GM21576 (cell line): Measurements from ENCODE around the gene TMEM164.

ENCODE experiments used
- ATAC-seq: cut with Tn5 transposase; IDR thresholded peaks from one replicate; pipeline ENCODE4 v1.9.1; 2021; ENCODE audit warnings: mild to moderate bottlenecking, moderate library complexity; ENCODE audit not compliant: unreplicated experiment

TMEM164 gene

DNA sequence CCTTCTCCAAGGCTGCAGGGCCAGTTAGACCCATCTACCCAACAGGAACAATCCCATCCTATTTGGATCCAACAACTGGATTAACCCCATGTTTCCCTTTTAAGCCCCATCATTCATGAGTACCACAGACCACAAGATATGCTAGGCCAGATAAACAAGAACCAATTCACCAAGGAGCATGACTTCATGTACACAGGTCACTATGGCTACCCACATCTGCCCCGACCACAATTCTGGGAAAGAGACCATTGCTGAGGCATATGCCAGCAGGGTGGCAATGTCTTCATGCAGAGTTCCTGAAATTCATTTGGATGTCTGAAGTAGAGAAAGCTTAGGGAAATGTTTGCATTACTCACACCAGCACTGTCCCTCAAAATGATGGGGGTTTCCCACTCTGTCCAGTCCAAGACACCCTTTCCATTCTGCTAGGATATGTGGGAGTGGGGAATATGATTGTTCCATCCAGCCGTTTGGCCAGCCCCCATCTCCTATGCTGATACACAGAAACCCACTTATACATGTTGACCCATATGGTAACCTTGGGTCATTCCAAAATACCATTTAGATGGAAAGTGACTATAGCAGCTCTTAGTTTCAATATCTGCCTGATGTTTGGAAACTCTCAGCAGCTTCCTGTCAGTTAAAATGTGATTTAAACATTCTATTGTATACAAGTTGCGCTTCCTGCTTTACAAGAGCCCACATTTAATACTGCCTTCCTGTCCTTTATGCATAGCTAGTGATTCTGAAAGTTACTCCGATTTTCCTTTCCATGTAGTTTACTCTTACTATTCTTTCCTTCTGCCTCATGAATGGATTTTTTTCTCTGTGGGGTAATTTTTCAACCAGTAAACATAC lies 186.0 kb downstream of the TMEM164 start:
- ATAC-seq: peak; percentile 52

DNA sequence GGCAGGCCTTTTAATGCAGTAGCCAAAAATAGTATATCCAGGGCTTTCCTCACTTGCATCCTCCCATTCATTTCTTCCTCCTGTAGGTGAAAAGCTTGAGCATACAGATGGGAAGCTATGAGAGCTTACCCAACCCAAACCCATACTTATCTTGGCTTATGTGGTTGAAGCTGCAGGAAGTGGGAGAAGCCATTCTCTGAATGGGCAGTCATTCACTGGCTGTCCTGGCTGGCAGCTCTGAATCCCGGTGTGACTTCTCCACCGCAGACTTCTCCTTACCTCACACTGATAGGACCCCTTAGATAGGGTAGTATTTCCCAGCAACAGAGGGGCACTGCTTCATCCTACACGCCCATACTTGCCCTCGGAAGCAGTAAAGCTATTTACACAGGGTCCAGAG lies 189.6 kb downstream of the TMEM164 start:
- ATAC-seq: no peak

DNA sequence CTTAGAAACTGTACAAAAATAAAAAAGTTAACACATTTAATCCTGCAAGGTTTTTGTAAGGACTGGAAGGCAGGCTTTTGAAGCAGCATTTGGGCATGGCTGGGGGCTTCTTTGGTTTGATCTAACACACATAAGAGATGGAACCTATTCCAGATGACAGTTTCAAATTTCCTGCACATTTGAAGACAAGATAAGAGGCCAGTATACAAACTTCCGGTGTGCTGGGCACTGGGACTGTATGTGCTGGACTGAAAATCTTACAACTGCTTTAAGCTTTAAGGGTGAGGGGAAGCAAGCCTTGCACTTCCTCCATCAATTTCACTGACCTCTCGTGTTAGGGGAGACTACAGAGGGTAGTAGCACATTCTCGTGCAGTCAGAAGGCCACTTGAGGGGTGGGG lies 192.1 kb downstream of the TMEM164 start:
- no peak for ATAC-seq

DNA sequence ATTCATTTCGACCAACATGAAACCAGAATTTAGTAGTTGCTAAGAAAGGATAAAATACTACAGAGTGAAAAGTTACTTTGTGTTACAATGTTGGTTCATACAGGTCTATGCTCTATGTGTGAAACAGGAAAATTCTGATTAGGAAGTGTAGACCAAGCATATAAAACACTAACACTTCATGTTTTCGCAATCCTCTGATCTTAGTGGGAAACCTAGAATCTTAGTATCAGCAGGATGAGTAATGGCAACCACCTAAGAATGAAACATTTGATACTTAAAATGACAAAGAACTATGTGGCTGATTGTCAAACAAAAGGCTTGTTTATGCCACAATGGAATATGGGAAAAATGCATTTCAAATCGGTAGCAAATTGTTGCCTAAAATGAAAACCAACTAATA lies 198.9 kb downstream of the TMEM164 start:
- ATAC-seq: no peak

DNA sequence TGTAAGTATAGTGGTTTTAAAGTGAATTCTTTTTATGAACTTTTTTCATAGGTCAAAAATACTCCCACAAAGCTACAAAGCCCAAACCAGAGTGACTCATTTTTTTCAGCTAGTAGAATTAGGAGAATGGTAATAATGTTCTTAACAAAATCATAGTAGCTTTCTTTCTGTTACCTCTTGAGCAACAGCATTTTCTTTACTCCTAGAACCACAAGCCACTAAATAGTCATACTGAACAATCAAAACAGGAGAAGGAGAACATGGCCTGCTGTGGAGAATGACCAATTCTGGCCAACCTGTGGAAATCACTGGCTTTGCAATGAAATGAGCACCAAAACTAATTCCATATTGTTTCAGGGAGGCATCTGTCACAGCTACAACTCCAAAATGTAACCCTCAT lies 202.1 kb downstream of the TMEM164 start:
- no peak for ATAC-seq

DNA sequence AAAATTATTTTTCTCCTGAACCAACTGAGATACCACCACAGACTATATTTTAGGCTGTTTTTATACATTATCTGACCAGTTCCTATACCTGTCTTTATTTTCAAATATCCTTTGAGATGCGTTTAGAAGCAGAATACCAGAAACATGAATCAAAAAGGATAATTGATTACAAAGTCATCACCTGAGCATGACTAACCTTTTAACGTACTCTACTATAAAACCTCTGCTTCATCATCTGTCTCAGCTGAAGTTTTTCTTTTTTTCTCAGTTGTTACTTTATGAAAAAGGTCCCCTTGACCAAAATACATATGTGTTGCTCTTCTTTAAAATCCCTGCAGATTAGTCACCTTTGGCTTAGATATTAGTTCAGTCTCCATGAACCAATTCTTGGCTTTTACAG lies 205.2 kb downstream of the TMEM164 start:
- ATAC-seq: no peak

DNA sequence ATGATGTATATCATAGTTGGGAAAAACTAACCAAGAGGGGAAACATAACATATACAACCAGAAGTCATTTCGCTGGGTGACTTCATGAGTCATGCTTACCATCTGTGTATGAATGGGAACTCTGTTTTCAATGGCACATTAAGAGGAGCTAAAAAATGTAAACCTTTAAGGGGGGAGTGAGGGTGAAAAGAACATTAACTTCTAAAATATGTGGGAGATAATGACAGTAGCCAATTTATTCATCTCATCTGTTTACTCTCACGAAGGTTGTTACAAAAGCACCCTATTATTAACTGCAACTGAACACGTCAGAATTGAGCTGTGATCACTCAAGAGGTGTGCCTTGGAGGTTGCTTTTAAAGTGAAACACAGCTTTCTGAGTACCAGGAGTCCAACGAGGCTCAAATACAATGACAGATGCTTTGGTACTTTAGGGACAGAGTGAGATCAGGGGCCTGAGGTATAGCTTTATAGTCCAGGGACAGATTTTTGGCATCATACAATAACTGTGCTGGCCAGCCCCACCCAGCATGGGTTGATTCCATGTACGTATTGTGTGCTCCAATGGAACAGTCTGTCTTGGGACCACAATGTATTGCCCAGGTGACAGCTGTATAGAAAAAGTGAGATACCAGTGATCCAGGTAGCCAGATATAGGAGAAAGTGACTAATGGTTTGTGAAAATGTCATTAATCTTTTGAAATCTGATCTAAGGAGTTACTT lies 207.7 kb downstream of the TMEM164 start:
- no peak for ATAC-seq

DNA sequence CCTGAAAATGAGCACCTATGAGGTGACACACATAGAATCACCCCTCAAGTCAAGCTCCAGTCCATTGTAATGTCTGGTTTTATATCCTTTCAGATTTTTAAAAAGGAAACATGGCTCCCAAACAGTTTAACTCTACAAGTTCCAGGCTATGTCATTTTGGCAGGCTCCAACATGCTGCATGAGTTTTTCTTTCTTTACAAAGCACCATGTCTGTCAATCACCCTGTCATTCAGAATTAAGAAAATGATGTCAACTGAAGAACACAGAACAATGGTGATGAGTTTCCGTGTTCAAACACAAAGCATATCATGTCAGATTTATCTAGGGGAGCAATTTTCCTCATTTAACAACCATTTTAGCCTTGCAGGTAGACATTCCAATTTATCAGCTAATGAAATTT lies 208.4 kb downstream of the TMEM164 start:
- no peak for ATAC-seq

DNA sequence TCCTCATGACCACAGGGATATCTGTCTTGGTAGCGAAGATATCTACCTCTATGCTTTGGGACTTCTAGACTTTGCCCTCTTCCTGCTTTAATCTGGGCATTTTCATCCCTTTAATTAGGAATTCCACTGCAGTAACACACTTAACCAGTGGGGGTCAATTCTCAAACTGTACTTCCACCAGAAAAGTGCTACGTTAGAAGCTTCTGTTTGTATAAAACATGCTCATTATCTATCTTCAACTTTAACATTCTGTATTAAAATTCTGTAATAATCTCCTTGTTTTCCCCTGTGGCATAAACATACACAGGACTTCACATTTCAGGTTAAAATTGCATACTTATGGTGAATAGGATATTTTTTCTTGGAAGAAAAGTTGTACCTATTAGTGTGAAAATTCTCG lies 209.4 kb downstream of the TMEM164 start:
- ATAC-seq: no peak

DNA sequence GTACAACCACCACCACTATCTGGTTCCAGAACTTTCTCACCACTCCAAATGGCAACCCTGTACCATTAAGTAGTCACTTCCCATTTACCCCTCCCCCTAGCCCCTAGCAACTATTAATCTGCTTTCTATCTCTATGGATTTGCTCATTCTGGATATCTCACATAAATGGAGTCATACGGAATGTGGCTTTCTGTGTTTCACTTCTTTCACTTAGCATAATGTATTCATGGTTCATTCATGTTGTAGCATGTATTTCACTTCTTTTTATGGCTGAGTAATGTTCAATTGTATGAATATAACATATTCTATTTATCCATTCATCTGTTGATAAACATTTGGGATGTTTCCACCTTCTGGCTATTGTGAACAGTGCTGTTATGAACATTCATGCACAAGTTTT lies 210.3 kb downstream of the TMEM164 start:
- no peak for ATAC-seq

DNA sequence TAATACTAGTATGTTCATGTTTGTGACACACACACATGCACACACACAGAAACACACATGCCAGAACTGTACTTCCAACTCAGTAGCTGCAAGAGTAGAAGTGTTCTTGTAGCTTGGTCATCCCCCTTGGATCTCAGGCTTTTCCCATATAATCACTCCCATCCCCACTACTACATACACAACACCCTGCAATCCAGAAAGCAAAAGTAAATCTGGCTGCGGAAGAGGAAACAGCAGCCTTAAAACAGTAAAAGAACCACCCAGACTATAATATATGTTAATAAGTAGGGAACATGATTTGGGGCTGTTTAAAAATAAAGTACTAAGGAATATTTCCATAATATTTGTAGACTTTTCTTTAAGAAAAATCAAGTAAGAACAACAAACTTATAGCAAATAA lies 211.8 kb downstream of the TMEM164 start:
- no peak for ATAC-seq

DNA sequence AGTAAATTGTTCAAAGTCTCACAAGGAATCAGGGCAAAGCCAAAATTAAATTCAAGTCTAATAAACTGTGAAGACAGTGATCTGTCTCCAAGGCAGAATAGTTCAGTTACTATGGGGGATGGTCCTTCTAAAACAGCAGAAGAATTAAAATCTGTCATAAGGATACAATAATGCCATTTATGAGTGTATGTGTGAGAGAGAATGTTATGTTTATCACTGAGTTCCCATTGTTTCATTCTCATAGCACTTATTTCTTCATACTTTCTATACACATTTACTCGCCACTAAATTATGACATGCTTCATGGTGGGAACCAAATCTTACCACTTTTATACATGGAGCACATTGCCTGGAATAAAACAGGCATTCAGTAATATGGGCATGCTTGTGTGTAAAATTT lies 212.5 kb downstream of the TMEM164 start:
- no peak for ATAC-seq

DNA sequence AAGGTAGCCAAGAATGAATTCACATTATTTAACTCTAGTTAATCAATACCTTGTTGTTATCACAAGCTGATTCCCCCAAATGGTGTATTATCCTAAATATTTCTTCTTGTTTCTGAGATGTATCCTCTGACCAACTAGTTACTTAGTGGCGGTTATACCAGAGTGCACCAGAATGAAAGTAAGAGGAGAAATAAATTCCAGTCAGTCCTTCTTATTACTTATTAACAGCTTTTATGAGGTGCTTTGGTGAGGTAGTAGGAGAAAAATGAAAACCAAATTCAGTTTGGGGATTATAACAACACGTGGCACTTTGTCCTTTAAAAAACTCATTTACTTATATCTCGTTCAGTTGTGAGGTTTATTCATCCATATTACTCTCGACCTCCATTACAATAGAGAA lies 213.1 kb downstream of the TMEM164 start:
- ATAC-seq: no peak

DNA sequence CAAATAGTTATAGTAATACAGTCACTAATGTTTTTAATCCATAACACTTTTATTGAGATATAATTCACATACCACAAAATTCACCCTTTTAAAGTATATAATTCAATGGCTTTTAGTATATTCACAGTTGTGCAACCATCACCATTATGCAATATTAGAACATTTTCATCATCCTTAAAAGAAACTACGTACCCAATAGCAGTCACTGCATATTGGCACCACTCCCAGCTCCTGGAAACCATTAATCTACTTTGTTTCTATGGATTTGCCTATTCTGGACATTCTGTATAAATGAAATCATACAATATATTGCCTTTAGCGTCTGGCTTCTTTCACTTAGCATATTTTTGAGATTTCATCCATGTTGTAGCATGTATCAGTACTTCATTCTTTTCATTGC lies 215.7 kb downstream of the TMEM164 start:
- no peak for ATAC-seq

DNA sequence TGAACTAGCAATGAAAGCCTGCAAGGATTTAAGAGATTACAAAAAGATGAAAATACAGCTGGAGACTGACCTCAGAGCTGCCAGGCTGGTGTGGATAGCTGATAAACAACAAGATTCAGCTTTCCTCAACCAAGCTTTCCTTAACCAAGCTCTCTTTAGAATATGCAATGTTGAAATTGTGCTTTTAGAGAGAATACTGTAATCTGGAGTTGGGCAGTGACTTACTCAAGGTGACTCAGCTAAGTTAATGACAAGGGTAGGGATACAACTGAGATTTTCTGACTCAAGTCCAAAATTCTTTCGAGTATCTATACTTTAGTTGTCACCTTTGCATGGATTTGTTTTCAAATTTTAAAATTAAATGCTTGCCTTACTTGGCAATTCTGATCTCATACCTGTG lies 217.0 kb downstream of the TMEM164 start:
- no peak for ATAC-seq

DNA sequence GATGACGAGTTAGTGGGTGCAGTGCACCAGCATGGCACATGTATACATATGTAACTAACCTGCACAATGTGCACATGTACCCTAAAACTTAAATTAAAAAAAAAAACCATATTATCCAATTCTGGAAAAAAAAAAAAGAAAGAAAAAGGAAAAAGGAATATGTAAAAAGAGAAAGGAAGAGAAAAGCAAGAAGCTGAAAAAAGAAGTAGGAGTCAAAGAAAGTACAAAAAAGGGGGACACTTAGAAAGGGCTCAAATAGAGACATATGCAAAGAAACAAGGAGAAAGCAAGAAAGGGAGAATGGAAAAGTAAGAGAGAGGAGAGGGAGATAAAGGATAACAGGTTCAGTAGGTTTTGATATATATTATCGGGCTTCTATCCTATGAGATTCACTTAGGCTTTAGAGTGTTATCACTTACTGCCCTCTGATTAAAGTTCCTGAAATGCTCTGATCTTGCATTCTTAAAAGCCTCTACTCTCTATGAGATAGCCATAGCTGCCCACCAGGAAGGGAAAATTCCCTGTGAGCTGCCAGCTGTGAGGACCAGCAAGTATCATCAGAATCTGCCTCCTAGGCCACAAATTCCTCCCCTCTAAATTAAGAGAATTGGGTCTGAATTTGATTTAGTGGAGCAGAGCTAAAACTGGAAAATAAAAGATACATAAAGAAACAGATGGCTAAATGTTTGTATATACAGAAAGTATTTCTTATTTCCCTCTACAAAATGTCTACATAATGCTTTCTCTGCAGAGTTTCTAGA lies 219.8 kb downstream of the TMEM164 start:
- no peak for ATAC-seq

DNA sequence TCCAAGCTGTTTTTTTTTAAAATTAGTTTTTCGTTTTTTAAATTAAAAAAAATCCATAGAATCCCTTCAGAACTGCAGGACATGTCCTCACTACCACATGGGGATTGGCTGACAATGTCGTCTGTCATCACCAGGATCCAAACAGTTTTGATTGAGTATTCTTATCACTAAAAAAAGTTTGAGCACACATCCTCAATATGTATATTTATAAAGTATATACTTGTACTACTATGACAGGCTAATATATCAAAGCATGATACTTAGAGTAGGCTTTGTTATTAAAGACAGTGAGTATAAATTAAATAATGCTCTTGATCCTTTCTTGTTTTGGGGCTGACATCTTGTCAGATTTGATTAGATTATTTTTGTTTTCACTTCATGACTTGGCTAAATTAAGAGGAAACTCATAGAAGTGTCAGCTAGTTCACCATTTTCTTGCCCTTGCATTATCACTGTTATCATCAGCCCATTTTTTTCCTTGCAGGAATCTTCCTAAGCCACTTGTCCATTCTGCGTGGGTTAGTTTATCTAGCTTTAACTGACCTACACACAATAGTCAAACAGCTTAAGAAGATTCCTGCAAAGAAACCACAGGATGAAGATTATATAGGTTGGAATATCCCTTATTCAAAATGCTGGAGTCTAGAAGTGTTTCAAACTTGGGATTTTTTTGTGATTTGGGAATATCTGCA lies 222.2 kb downstream of the TMEM164 start:
- ATAC-seq: no peak

DNA sequence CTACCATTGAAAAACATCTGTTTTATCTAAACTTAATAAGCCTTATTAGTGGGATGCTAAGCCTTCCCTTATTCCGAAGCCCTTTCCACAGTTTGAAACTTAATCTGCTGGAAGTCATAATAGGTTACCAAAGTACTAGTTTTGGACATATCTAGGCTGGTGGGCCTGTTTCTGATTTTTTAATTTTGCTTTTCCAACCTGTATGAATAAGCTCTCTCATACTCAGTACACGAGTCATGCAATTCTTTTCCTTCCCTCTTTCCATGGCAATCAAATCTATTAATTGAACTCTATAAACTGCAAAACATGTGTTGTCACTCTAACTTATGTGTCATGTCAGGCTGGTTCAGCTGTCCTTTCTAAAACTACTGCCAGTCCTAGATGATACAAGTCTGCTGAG lies 224.0 kb downstream of the TMEM164 start:
- no peak for ATAC-seq
